HCEC 1CT (cell line): Measurements from ENCODE around the gene ANAPC16.
"Not testable (repeated sequence)": the region's sequence is repeated elsewhere in the genome, so short reads cannot be mapped to it uniquely, and the experiment has no call there.

Experiments used
- DNase-seq: peaks from one replicate; pipeline ENCODE4 v3.0.0-alpha.2; 2017

The ANAPC16 gene

GRCh38 chr10:72265990-72266865 is 50.4 kb downstream of the ANAPC16 start:
- no peak for DNase-seq

- DNase-seq, result no peak
Observed at GRCh38 chr10:72267381-72267780, 51.6 kb downstream of the ANAPC16 start.

- no peak for DNase-seq
Observed at GRCh38 chr10:72267819-72268399, 52.1 kb downstream of the ANAPC16 start.

- DNase-seq, result not testable (repeated sequence)
Observed at GRCh38 chr10:72268475-72269200, 52.8 kb downstream of the ANAPC16 start.

- DNase-seq, result no peak
Observed at GRCh38 chr10:72270607-72271281, 54.9 kb downstream of the ANAPC16 start.

GRCh38 chr10:72272689-72273409 is 57.0 kb downstream of the ANAPC16 start:
- peak; percentile 97 for DNase-seq

- DNase-seq, result peak; percentile 100
Observed at GRCh38 chr10:72273410-72274212, 57.8 kb downstream of the ANAPC16 start, which contains the start of gene DDIT4. Gene DDIT4 (plus strand): TSS chr10:72273924. CDS start chr10:72274217, 293 bp downstream.

GRCh38 chr10:72274213-72274729 is 58.5 kb downstream of the ANAPC16 start:
- DNase-seq, result no peak

- DNase-seq, result peak; percentile 51
Observed at GRCh38 chr10:72274730-72275350, 59.0 kb downstream of the ANAPC16 start.

GRCh38 chr10:72275351-72276012 is 59.7 kb downstream of the ANAPC16 start:
- DNase-seq, result no peak

- DNase-seq, result no peak
Observed at GRCh38 chr10:72276013-72276387, 60.2 kb downstream of the ANAPC16 start.

- DNase-seq, result peak; percentile 62
Observed at GRCh38 chr10:72276421-72277339, 60.9 kb downstream of the ANAPC16 start.

- no peak for DNase-seq
Observed at GRCh38 chr10:72277340-72277995, 61.7 kb downstream of the ANAPC16 start.

- no peak for DNase-seq
Observed at GRCh38 chr10:72277996-72278667, 62.3 kb downstream of the ANAPC16 start.

GRCh38 chr10:72278668-72279393 is 63.0 kb downstream of the ANAPC16 start:
- DNase-seq, result no peak

GRCh38 chr10:72279587-72279986 is 63.8 kb downstream of the ANAPC16 start:
- not testable (repeated sequence) for DNase-seq

- no peak for DNase-seq
Observed at GRCh38 chr10:72283131-72283530, 67.3 kb downstream of the ANAPC16 start.
